Psoas muscle (tissue), 8 donors: ENCODE data around the gene FBXW8. TPM values are rescaled to one million over a fixed set of nuclear protein-coding genes. Genes with fewer than 3 reads are reported as not detected.

ENCODE experiments used
- ATAC-seq, 4 donors: fragments of 200-7000 bp; cut with Tn5 transposase; one replicate each; pipeline ENCODE4 v1.9.1; 2020; ENCODE audit warnings: moderate library complexity in 3 of 4, mild to moderate bottlenecking in 2 of 4
- DNase-seq, 2 donors: peaks; one replicate each; pipeline ENCODE4 v3.0.0-alpha.2; 2020
- H3K27ac ChIP-seq: fragments of 200-600 bp; one replicate; pipeline ENCODE4 v1.8.0; 2022
- H3K27me3 ChIP-seq, 3 donors: fragments of 200-600 bp in 1 of 3; one replicate each; pipeline versions ENCODE4 v1.6.1 to v1.8.0; 2013 to 2022; ENCODE audit warnings: low read length in 2 of 3, mild to moderate bottlenecking in 2 of 3, moderate library complexity in 1 of 3; ENCODE audit not compliant: insufficient read depth in 3 of 3
- H3K36me3 ChIP-seq, 2 donors: fragments of 200-600 bp in 1 of 2; one replicate each; pipeline versions ENCODE4 v1.6.1 to v1.8.0; 2013 to 2022; ENCODE audit warnings: low read depth in 1 of 2, mild to moderate bottlenecking in 1 of 2, moderate library complexity in 1 of 2; ENCODE audit not compliant: insufficient read depth in 1 of 2
- H3K4me1 ChIP-seq: fragments of 200-600 bp; one replicate; pipeline ENCODE4 v1.8.0; 2022
- H3K4me3 ChIP-seq: fragments of 200-600 bp; one replicate; pipeline ENCODE4 v1.8.0; 2022; ENCODE audit warnings: mild to moderate bottlenecking
- H3K9me3 ChIP-seq: fragments of 200-600 bp; one replicate; pipeline ENCODE4 v1.8.0; 2022
- WGBS, 3 donors: extraction: QIAGEN DNeasy Blood & Tissue Kit; methylation state at CpG; one replicate each; pipeline versions ENCODE4 v1.1.6 to v1.1.7; 2013; 5-methylcytosine and 5-hydroxymethylcytosine counted together
- intact Hi-C, 2 donors: fragments of 100-400 bp; cut with DNase I; formaldehyde crosslinking; loops; one replicate each; pipeline versions ENCODE4 v1.11.0 to v1.14.2; 2022
- polyA plus RNA-seq, 3 donors: library from polyadenylated mRNA; stranded (reverse); fragments of 200-250 nt; gene quantifications; one replicate each; pipeline ENCODE4 v1.2.3, GENCODE V29; 2013
- total RNA-seq, 4 donors: library from RNA; stranded (reverse); fragmentation: NEBNext Ultra II Directional in 2 of 4; extraction: Animal tissue kit (Norgen Biotek cat#: 25700) in 2 of 4; gene quantifications; one replicate each; pipeline versions ENCODE4 v1.2.1 to v1.2.4, GENCODE V29; 2021 to 2023
- TF ChIP-seq, protein P1 (sequence below): fragments of 200-600 bp; IDR thresholded peaks from one replicate; pipeline ENCODE4 v1.8.0; 2022; ENCODE audit warnings: antibody characterized with exemption
- donor health status: healthy with polysubstance abuse.
- donor health status: DM: no; HTN: no; CAD: no; lungs with moderate emphysema.
- donor health status: Bipolar disorder and iron deficiency.
- donor health status: healthy.
- donor health status: DM: yes; HTN: yes; CAD: no.
- donor health status: DM: no; HTN: no; CAD: no.
- donor health status: DM: no; HTN: no; CAD: no.
- donor health status: DM: yes; HTN: yes; CAD: no.

Gene FBXW8
- total and polyA plus RNA-seq, 7 donors: 1.1 to 5.7 (median 3.0) TPM

DNA sequence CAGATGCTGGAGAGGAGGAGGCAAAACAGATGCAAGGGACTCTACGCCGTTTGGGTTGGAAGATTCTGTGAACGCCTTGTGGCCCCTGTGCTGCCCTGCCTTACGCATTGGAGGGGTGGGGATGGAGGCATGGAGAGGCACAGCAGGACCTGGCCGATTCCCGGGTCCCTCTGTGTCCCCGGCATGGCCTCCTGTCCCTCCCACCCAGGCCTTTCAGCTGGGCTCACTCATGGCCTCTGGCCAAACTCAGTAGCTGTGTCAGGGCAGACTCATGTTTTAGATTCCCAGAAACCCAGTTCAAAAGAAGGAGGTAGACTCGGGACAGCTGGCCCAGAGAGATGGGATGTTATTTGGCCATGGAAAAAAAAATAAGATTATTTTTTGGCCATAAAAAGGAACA, 148.4 kb downstream of the FBXW8 start:
- DNase-seq (no peak), ATAC-seq (no peak)
- Histone ChIP-seq H3K27me3 (peaks cover 0 to 6% (median 2%) of the 10 kb centered on the region in 3 donors), H3K4me1 (no peaks in the 10 kb centered on the region), H3K36me3 (no peaks in the 10 kb centered on the region), H3K4me3 (no peak overlapping the region), H3K27ac (no peak overlapping the region), H3K9me3 (no peaks in the 10 kb centered on the region)
- WGBS, 3 donors: 38 to 45% (median 44%) methylated on average over 7 to 8 of the region's 8 CpGs
- TF ChIP-seq, protein P1, sequence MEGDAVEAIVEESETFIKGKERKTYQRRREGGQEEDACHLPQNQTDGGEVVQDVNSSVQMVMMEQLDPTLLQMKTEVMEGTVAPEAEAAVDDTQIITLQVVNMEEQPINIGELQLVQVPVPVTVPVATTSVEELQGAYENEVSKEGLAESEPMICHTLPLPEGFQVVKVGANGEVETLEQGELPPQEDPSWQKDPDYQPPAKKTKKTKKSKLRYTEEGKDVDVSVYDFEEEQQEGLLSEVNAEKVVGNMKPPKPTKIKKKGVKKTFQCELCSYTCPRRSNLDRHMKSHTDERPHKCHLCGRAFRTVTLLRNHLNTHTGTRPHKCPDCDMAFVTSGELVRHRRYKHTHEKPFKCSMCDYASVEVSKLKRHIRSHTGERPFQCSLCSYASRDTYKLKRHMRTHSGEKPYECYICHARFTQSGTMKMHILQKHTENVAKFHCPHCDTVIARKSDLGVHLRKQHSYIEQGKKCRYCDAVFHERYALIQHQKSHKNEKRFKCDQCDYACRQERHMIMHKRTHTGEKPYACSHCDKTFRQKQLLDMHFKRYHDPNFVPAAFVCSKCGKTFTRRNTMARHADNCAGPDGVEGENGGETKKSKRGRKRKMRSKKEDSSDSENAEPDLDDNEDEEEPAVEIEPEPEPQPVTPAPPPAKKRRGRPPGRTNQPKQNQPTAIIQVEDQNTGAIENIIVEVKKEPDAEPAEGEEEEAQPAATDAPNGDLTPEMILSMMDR: no peak
- intact Hi-C loops: no loop called here

DNA sequence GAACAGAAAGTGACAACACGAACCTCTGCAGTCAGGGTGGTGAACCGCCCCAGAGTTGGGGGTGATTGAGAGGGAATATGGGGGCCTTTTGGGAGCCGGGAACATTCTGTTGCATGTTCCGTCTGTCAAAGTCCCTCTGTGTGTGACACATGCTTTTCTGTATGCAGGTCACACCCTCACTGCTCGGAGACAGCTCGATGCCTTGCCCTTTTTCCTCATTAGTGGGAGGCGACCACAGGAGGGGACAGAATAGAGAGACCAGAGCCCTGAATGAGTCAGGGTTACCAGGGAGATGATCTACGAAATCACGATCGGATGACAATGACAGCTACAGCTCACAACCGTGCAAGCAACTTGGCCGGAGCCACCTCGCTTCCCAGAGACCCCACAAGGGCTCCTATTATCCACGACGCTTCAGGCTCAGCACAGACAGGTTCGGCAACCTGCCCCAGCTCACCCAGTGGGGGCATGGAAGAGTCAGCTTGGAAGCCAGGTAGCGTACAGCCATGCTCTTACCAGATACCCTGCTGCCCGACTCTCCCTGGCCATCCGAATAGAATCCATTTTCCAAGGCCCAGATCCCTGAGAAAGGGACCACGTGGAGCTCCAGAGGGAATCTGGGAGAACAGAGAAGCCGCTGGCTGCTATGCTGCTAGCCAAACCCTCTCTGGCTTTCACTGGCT, 149.6 kb downstream of the FBXW8 start:
- TF ChIP-seq, protein P1: no peak
- H3K4me3 ChIP-seq: no peak overlapping the region
- H3K27me3 ChIP-seq: peaks cover 0 to 6% (median 5%) of the 10 kb centered on the region in 3 donors
- no peak for DNase-seq
- WGBS, 3 donors: 39 to 43% (median 42%) methylated on average over 21 of the region's 21 CpGs
- intact Hi-C loops: no loop called here
- no peak for ATAC-seq
- no peak overlapping the region for H3K27ac ChIP-seq
- H3K9me3 ChIP-seq: no peaks in the 10 kb centered on the region
- H3K4me1 ChIP-seq: no peaks in the 10 kb centered on the region
- H3K36me3 ChIP-seq: no peaks in the 10 kb centered on the region

DNA sequence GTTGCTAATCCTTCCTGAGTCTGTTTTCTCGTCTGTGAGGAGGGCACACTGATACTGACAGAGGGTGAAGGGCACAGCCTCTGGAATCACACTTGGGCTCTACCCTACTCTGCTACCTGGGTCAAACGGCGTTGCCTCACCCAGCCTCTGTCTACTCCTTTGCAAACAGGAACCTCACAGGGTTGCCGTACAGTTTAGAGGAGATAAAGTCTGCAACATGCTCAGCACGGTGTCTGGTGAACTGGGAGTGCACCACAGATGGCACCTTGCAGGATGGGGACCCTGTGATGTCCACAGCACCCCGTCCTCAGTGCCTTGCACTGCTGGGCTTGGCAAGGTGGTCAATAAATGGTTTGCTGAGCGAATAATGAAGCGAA, 150.2 kb downstream of the FBXW8 start:
- TF ChIP-seq, protein P1: no peak
- Histone ChIP-seq H3K27ac (no peak overlapping the region), H3K4me3 (no peak overlapping the region), H3K4me1 (no peaks in the 10 kb centered on the region), H3K9me3 (no peaks in the 10 kb centered on the region), H3K27me3 (peaks cover 0 to 6% (median 5%) of the 10 kb centered on the region in 3 donors), H3K36me3 (no peaks in the 10 kb centered on the region)
- DNase-seq: no peak
- 61 to 66% (median 62%) methylated on average over 8 of the region's 8 CpGs for WGBS, 3 donors
- intact Hi-C loops: no loop called here
- ATAC-seq: no peak

DNA sequence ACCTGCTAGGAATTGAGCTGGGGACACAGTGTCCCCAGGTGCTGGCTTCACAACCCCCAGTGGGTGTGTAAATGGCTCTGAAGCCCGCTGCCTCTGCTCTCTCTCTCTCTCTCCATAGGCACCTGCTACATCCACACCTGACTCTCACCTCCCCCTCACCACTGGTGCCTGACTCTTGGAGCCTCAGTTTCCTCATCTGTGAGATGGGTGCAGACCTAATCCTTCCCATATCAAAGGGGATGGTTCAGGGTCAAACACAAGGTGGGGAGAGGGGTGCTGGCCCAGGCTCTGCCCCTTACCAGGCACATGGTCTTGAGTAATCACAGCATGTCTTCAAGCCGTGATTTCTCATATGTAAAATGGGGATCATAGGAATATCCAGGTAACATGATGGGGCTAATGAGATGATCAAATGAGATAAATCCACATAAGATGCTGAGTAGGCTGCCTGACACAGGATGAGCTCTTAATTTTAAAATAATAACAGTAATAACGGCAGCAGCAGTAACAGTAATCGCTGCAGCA, 150.9 kb downstream of the FBXW8 start:
- Histone ChIP-seq H3K27ac (no peak overlapping the region), H3K27me3 (peaks cover 0 to 6% (median 5%) of the 10 kb centered on the region in 3 donors), H3K4me1 (no peaks in the 10 kb centered on the region), H3K4me3 (no peak overlapping the region), H3K9me3 (no peaks in the 10 kb centered on the region), H3K36me3 (no peaks in the 10 kb centered on the region)
- 90 to 94% (median 91%) methylated on average over 4 of the region's 4 CpGs for WGBS, 3 donors
- intact Hi-C loops: no loop called here
- TF ChIP-seq, protein P1: no peak
- ATAC-seq (no peak), DNase-seq (no peak)
